ENCODE results near the gene ZFP36L1. TPM values are rescaled to one million over a fixed set of nuclear protein-coding genes. Genes with fewer than 3 reads are reported as not detected.

Gene ZFP36L1
- total RNA-seq, 1 donor, result 24.2 TPM

- no peak for DNase-seq (ENCODE audit: low read depth)
- H3K4me3 ChIP-seq (ENCODE audit: low read depth, low read length), result no peak overlapping the region
- TF ChIP-seq CTCF (IDR thresholded peaks at IDR 0.05; ENCODE audit: insufficient read depth, low read depth, low read length), result no peak
Measured at GRCh38 chr14:68816943-68817430, 24.1 kb upstream of the ZFP36L1 start.

- peak; percentile 92 for DNase-seq (ENCODE audit: low read depth)
- H3K4me3 ChIP-seq (ENCODE audit: low read depth, low read length), result peak overlapping the region; percentile 38
- TF ChIP-seq CTCF (IDR thresholded peaks at IDR 0.05; ENCODE audit: insufficient read depth, low read depth, low read length), result peak; percentile 88
Measured at GRCh38 chr14:68816183-68816942, 23.5 kb upstream of the ZFP36L1 start.

GRCh38 chr14:68815298-68816182 is 22.7 kb upstream of the ZFP36L1 start:
- TF ChIP-seq CTCF (IDR thresholded peaks at IDR 0.05; ENCODE audit: insufficient read depth, low read depth, low read length), result no peak
- DNase-seq (ENCODE audit: low read depth), result no peak

GRCh38 chr14:68814539-68815297 is 21.9 kb upstream of the ZFP36L1 start:
- TF ChIP-seq CTCF (IDR thresholded peaks at IDR 0.05; ENCODE audit: insufficient read depth, low read depth, low read length), result no peak
- peak overlapping the region; percentile 25 for H3K4me3 ChIP-seq (ENCODE audit: low read depth, low read length)
- peak; percentile 77 for DNase-seq (ENCODE audit: low read depth)

More at GRCh38 chr14:68815298-68816182, 22.7 kb upstream of the ZFP36L1 start:
- peak overlapping the region; percentile 25 for H3K4me3 ChIP-seq (ENCODE audit: low read depth, low read length)

GRCh38 chr14:68814238-68814538 is 21.3 kb upstream of the ZFP36L1 start:
- H3K4me3 ChIP-seq (ENCODE audit: low read depth, low read length), result peak overlapping the region; percentile 25
- peak; percentile 24 for DNase-seq (ENCODE audit: low read depth)
- TF ChIP-seq CTCF (IDR thresholded peaks at IDR 0.05; ENCODE audit: insufficient read depth, low read depth, low read length), result no peak

- no peak for TF ChIP-seq CTCF (IDR thresholded peaks at IDR 0.05; ENCODE audit: insufficient read depth, low read depth, low read length)
- H3K4me3 ChIP-seq (ENCODE audit: low read depth, low read length), result no peak overlapping the region
- no peak for DNase-seq (ENCODE audit: low read depth)
Measured at GRCh38 chr14:68813318-68813838, 20.5 kb upstream of the ZFP36L1 start.
